Activated CD4-positive, alpha-beta T cell treated with anti-CD3 and anti-CD28 coated beads, Interleukin-2, amount 10 ng/mL, durations not matched to agents 24 days and 14 days (primary cell): ENCODE data around the gene SYTL1. TPM values are rescaled to one million over a fixed set of nuclear protein-coding genes. Genes with fewer than 3 reads are reported as not detected.

Experiments used
- DNase-seq: peaks from one replicate; pipeline ENCODE4 v3.0.0; 2022
- H3K27ac Mint-ChIP-seq: one replicate; pipeline ENCODE4 v1.8.0; 2022; ENCODE audit warnings: mild to moderate bottlenecking, mixed read lengths
- H3K27me3 Mint-ChIP-seq: one replicate; pipeline ENCODE4 v1.8.0; 2022; ENCODE audit warnings: mixed read lengths
- H3K36me3 Mint-ChIP-seq: one replicate; pipeline ENCODE4 v1.8.0; 2022; ENCODE audit warnings: low read depth, mild to moderate bottlenecking, mixed read lengths
- H3K4me1 Mint-ChIP-seq: one replicate; pipeline ENCODE4 v1.8.0; 2021; ENCODE audit warnings: mixed read lengths
- H3K4me3 Mint-ChIP-seq: one replicate; pipeline ENCODE4 v1.8.0; 2022; ENCODE audit warnings: mild to moderate bottlenecking, moderate library complexity, mixed read lengths
- H3K9me3 Mint-ChIP-seq: one replicate; pipeline ENCODE4 v1.8.0; 2021; ENCODE audit warnings: mixed read lengths
- intact Hi-C: fragments of 100-400 bp; cut with micrococcal nuclease; formaldehyde crosslinking; loops from one replicate; pipeline ENCODE4 v1.15.1; 2023
- total RNA-seq: library from RNA; stranded (reverse); gene quantifications from 2 replicates; pipeline ENCODE4 v1.2.3, GENCODE V29; 2022

The SYTL1 gene
- total RNA-seq, 1 donor from 2014 or later, result 29.7 TPM

DNA sequence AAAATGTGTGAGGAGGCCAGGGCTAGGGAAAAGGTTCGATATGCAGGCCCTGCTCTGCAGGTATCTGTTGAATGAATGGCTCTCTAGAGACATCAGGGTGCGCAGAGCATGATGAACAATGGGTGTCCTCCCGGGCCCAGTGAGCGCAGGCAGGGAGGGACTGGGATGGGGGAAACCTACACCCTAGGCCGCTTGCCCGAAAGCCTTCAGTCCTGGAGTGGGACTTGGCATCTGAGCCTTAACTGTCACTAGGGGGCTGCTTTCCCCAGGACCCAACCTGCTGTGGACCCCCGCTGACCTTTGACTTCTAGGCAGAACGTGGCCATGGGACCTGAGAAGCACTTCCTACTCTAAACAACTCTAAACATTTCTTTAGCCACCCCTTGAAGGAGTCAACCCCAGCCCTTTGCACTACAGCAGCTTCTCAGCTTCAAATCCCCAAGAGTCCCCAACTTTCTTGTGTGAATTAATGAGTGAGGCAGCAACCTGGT, 25.4 kb downstream of the SYTL1 start:
- Mint-ChIP-seq H3K9me3 (no peaks in the 10 kb centered on the region), H3K27ac (peak overlapping the region; percentile 80), H3K4me1 (peaks cover 36% of the 10 kb centered on the region), H3K36me3 (no peaks in the 10 kb centered on the region), H3K27me3 (no peaks in the 10 kb centered on the region), H3K4me3 (peak overlapping the region; percentile 81)
- DNase-seq, result no peak
- intact Hi-C loops, result loop anchor here (2.0 to 5.0 kb wide), 2 partner anchors 44 to 360 kb away; partner anchors contain the start of genes FAM76A and TMEM222

DNA sequence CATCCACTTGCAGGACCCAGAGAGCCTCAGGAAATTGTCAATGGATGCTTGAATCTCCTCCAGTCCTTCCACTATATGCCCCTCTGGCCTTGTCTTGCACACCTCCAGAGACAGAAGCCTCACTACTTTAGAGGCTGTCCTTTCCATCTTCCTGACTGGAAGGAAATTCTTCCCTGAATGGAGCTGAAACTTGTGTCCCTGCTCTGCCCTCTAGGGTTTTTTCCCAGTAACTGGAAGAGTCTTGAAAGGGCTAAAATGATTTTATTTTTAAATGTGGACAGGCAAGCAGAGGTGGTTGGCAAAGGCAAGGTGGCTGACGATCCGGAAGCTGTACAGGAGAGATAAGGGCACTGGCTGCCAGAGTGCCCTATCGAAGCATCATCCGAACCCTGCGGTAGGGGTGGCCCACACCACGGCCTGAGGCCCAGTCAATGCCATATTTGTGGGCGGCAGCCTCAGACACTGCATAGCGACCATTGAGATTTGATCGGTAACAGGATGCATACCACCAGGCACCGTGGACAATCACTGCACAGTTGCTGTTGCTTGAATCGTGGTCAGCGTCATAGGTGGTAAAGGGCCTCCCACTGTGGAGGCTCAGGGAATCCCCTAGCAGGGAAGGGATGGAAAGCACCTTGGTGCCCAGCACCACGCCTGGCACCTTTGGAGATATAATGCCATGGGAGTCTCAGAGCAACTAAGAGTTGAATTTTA, 27.2 kb downstream of the SYTL1 start:
- intact Hi-C loops, result loop anchor here (5.0 kb wide), 1 partner anchor 358 kb away; the partner anchor contains the start of gene FAM76A
- Mint-ChIP-seq H3K27ac (peak overlapping the region; percentile 29), H3K27me3 (no peaks in the 10 kb centered on the region)

DNA sequence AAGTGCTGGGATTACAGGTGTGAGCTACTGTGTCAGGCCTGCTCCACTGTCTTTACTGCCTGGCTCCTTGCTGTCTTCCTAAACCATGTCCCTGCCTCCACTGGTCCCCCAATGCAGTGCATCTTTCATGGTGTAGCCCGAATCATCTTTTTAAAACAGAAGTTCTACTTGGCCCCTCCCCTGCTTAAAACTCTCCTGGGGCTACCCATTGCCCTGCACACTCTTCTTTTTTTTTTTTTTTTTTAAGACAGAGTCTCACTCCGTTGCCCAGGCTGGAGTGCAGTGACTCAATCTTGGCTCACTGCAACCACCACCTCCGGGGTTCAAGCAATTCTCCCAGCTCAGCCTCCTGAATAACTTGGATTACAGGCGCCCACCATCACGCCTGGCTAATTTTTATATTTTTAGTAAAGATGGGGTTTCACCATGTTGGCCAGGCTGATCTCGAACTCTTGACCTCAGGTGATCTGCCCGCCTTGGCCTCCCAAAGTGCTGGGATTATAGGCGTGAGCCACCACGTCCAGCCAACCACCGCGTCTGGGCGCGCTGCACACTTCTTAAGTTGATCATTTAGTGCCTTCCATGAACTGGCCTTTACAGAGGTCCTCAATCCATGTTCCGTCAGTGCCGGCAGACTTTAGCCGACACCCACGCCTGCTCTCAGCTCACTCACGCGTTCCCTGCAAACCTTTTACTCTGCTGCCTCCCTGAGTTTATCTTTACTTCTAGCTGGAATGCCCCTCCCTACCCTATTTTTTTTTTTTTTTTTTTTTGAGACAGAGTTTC, 30.4 kb downstream of the SYTL1 start:
- Mint-ChIP-seq H3K27me3 (no peaks in the 10 kb centered on the region), H3K9me3 (no peaks in the 10 kb centered on the region), H3K4me3 (no peak overlapping the region), H3K27ac (no peak overlapping the region), H3K4me1 (peaks cover 19% of the 10 kb centered on the region), H3K36me3 (no peaks in the 10 kb centered on the region)
- DNase-seq, result no peak
- intact Hi-C loops, result no loop called here

More for the DNA sequence above, 27.2 kb downstream of the SYTL1 start:
- H3K4me1 Mint-ChIP-seq, result peaks cover 36% of the 10 kb centered on the region
- no peaks in the 10 kb centered on the region for H3K9me3 Mint-ChIP-seq
- no peak overlapping the region for H3K4me3 Mint-ChIP-seq
- no peak for DNase-seq
- H3K36me3 Mint-ChIP-seq, result no peaks in the 10 kb centered on the region

- intact Hi-C loops, result no loop called here
- Mint-ChIP-seq H3K27ac (no peak overlapping the region), H3K36me3 (no peaks in the 10 kb centered on the region), H3K27me3 (no peaks in the 10 kb centered on the region), H3K9me3 (no peaks in the 10 kb centered on the region), H3K4me1 (peaks cover 14% of the 10 kb centered on the region), H3K4me3 (no peak overlapping the region)
- DNase-seq, result no peak
Measured at GRCh38 chr1:27372808-27373690, 31.2 kb downstream of the SYTL1 start.

DNA sequence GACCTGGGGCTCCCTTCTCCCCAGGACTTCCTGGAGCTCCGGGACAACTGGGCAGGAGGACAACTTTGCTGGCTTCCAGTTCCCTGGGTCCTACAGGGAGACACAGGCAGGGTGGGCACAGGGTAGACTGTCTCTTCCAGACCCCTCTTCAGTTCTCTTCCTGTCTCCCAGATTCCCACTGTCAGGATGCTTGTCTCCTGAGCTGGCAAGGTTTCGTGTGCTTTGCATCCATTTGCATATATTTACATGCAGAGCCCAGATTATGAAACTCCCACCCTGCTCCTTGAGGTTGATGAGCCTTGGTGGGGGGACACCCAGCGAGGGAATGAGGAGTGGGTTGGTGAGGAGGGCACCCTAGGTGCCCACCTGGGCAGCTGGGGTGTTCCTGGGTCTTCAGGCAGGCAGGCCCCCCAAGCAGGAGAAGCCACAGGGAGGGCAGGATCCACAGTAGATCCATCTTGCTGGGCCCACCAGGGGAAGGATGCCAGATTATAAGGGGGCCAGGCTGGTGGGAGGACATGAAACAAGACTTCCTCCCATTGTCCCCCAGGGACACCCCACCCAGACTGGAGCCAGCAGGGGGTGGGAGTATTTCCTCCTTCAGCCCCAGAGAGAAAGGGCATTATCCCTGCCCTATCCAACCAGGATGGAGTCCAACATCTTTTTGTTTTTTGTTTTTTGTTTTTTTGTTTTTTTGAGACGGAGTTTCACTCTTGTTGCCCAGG, 32.7 kb downstream of the SYTL1 start, which contains the start of gene FCN3:
TSS of gene FCN3 (minus strand) at position 463 of the 725 bp plus-strand sequence. CDS start at position 457, 6 bp downstream.
- no peaks in the 10 kb centered on the region for H3K27me3 Mint-ChIP-seq
- H3K9me3 Mint-ChIP-seq, result no peaks in the 10 kb centered on the region
- H3K4me3 Mint-ChIP-seq, result no peak within 1 kb of the TSS
- no peak for DNase-seq
- intact Hi-C loops, result no loop called here
- no peaks in the 10 kb centered on the region for H3K36me3 Mint-ChIP-seq
- peaks cover 6% of the 10 kb centered on the region for H3K4me1 Mint-ChIP-seq
- no peak within 1 kb of the TSS for H3K27ac Mint-ChIP-seq

DNA sequence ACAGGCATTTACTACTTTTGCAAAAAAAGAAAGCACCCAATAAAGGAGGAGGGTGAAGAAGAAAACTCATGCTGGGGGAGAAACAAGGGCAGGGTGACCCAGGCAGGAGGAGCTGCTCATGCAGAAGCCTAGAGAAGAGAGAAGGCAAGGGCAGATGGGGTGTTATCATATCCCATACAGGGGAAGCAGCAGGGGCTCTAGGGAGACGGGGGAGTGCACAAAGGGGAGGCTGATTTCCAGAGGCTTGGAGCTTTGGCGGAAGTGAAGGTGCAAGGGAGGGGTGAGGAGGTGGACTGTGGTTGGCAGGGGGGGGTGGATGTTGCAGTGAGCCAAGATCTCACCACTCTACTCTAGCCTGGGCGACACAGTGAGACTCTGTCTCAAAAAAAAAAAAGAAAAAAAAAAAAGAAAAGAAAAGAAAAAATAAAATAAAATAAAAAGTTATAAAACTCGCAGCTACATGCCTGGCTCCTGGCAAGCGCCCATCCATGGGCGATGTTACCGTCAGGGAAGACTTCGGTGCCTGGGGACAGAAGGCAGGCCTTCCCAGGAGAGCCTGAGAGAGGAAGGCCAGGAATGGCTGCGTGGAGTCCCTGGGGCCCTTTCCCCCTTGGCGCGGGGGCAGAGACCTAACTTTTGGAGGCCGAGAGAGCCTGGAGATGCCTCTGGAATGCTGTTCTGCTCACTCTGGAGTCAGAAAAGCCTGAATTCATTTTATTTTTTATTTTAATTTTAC, 36.1 kb downstream of the SYTL1 start:
- Mint-ChIP-seq H3K36me3 (no peaks in the 10 kb centered on the region), H3K27ac (no peak overlapping the region), H3K27me3 (peaks cover 7% of the 10 kb centered on the region), H3K4me1 (no peaks in the 10 kb centered on the region), H3K9me3 (no peaks in the 10 kb centered on the region), H3K4me3 (no peak overlapping the region)
- DNase-seq, result no peak
- intact Hi-C loops, result no loop called here

DNA sequence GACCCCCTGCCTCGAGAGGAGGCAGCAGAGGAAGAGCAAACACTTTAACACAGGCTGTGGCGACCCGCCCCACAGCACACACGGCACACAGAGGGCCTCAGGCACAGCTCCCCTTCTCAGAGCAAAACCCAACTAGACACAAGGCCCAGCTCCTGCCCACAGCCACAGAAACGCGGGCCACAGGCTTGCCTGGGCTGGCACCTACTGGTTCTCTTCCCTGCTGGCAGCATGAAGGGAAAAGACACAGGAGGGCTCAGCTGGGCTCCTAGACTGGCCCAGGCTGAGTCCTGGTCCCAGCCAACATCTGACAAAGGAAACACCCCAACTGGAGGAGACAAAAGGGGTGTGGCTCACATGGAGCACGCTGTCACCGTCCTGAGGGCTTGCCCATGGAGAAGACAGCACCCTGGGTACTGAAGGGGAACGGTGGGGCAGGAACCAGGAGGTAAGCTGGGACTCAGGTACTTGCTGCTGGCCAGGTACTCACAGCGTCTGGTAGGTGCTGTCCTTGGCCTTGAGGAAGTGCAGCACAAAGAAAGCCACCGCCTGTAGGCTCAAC, 37.8 kb downstream of the SYTL1 start:
- intact Hi-C loops, result no loop called here
- H3K36me3 Mint-ChIP-seq, result no peaks in the 10 kb centered on the region
- H3K4me1 Mint-ChIP-seq, result peaks cover 3% of the 10 kb centered on the region
- no peaks in the 10 kb centered on the region for H3K9me3 Mint-ChIP-seq
- H3K27me3 Mint-ChIP-seq, result peaks cover 7% of the 10 kb centered on the region
- H3K27ac Mint-ChIP-seq, result no peak overlapping the region
- DNase-seq, result no peak
- H3K4me3 Mint-ChIP-seq, result no peak overlapping the region

GRCh38 chr1:27380224-27380623, 38.4 kb downstream of the SYTL1 start:
- Mint-ChIP-seq H3K27me3 (peaks cover 7% of the 10 kb centered on the region), H3K27ac (no peak overlapping the region), H3K4me1 (peaks cover 3% of the 10 kb centered on the region)

GRCh38 chr1:27380766-27381733, 39.2 kb downstream of the SYTL1 start:
- Mint-ChIP-seq H3K27ac (no peak overlapping the region), H3K36me3 (no peaks in the 10 kb centered on the region), H3K4me1 (peaks cover 3% of the 10 kb centered on the region), H3K9me3 (no peaks in the 10 kb centered on the region), H3K27me3 (peaks cover 7% of the 10 kb centered on the region), H3K4me3 (no peak overlapping the region)
- intact Hi-C loops, result no loop called here
- DNase-seq, result no peak

More at GRCh38 chr1:27380224-27380623, 38.4 kb downstream of the SYTL1 start:
- no peak for DNase-seq
- Mint-ChIP-seq H3K36me3 (no peaks in the 10 kb centered on the region), H3K4me3 (no peak overlapping the region), H3K9me3 (no peaks in the 10 kb centered on the region)
- intact Hi-C loops, result no loop called here

- intact Hi-C loops, result no loop called here
- Mint-ChIP-seq H3K27ac (no peak overlapping the region), H3K9me3 (no peaks in the 10 kb centered on the region), H3K27me3 (peaks cover 11% of the 10 kb centered on the region), H3K4me3 (no peak overlapping the region), H3K4me1 (peaks cover 4% of the 10 kb centered on the region), H3K36me3 (no peaks in the 10 kb centered on the region)
- no peak for DNase-seq
Measured at GRCh38 chr1:27381969-27382762, 40.3 kb downstream of the SYTL1 start.

DNA sequence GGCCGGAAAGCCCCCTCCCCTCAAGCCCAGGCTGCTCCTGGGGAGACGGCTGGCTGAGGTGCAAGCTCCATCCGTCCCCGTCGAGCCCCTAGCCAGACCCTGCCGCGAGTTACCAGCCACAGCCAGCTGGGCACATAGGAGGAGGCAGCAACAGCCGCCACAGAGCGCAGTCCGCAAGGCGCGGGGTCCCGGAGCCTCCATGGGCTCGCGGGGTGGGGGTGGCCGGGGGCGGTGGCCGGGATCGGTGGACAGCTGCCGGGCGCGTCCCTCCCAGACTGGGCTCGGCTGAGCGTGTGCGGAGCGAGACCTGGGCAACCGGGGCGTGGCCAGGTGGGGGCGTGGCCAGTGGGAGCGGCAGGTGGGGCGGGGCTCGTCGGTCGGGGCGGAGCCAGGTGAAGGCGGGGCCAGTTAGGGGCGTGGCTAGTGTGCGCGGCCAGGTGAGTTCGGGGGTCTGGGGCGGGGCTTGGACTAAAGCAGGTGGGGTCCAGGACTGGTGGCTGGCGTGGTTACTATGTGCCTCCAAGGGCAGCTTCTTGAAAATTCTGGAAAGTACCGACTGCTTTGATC, 41.3 kb downstream of the SYTL1 start, which contains the start of gene CD164L2:
TSS of gene CD164L2 (minus strand) at position 295 of the 567 bp plus-strand sequence. CDS start at position 201, 94 bp downstream.
- H3K27ac Mint-ChIP-seq, result no peak within 1 kb of the TSS
- no peak within 1 kb of the TSS for H3K4me3 Mint-ChIP-seq
- H3K4me1 Mint-ChIP-seq, result peaks cover 4% of the 10 kb centered on the region
- H3K9me3 Mint-ChIP-seq, result no peaks in the 10 kb centered on the region
- intact Hi-C loops, result no loop called here
- H3K36me3 Mint-ChIP-seq, result no peaks in the 10 kb centered on the region
- peak; percentile 88 for DNase-seq
- peaks cover 11% of the 10 kb centered on the region for H3K27me3 Mint-ChIP-seq
